CD14-positive monocyte (primary cell): Measurements from ENCODE around the gene HSPA12B. TPM values are rescaled to one million over a fixed set of nuclear protein-coding genes. Genes with fewer than 3 reads are reported as not detected.

Experiments
- DNase-seq, 3 donors: peaks; one replicate each; pipeline ENCODE4 v3.0.0-alpha.2; 2011 to 2022
- H2AFZ ChIP-seq: 2 replicates; pipeline ENCODE4 v1.6.0; 2012; ENCODE audit warnings: mild to moderate bottlenecking, low read depth, low read length, inconsistent platforms; ENCODE audit not compliant: insufficient read depth, poor library complexity, severe bottlenecking
- H3K27ac ChIP-seq, 2 donors: 1 replicate in 1 of 2; 2 replicates in 1 of 2; pipeline ENCODE4 v1.5.1; 2012 to 2013; ENCODE audit warnings: low read length in 2 of 2, control low read depth in 1 of 2, inconsistent platforms in 1 of 2, low read depth in 1 of 2, mild to moderate bottlenecking in 1 of 2
- H3K27me3 ChIP-seq, 2 donors: one replicate each; pipeline versions ENCODE4 v1.6.0 to v1.6.1; 2011 to 2013; ENCODE audit warnings: low read length in 2 of 2; ENCODE audit not compliant: control insufficient read depth in 2 of 2, insufficient read depth in 2 of 2
- H3K36me3 ChIP-seq, 2 donors: replicated peaks in 1 of 2; 1 replicate in 1 of 2; 2 replicates in 1 of 2; pipeline versions ENCODE4 v1.5.1 to v1.6.1; 2012 to 2013; ENCODE audit warnings: low read length in 2 of 2, control low read depth in 1 of 2, inconsistent platforms in 1 of 2, mild to moderate bottlenecking in 1 of 2; ENCODE audit not compliant: insufficient read depth in 2 of 2, control insufficient read depth in 1 of 2
- H3K4me1 ChIP-seq, 2 donors: 1 replicate in 1 of 2; 2 replicates in 1 of 2; pipeline versions ENCODE4 v1.5.1 to v1.6.1; 2012 to 2013; ENCODE audit warnings: low read length in 2 of 2, control low read depth in 1 of 2, inconsistent platforms in 1 of 2, mild to moderate bottlenecking in 1 of 2, moderate library complexity in 1 of 2; ENCODE audit not compliant: insufficient read depth in 2 of 2, control insufficient read depth in 1 of 2
- H3K4me2 ChIP-seq: replicated peaks from 2 replicates; pipeline ENCODE3; 2012; ENCODE audit warnings: low read length, moderate library complexity, mild to moderate bottlenecking; ENCODE audit not compliant: poor library complexity, severe bottlenecking; ENCODE audit errors: extremely low read depth
- H3K4me3 ChIP-seq, 3 experiments: fragments of 200-600 bp in 1 of 3; sonication (generic) in 1 of 3; replicated peaks in 1 of 3; 1 replicate in 2 of 3; 2 replicates in 1 of 3; pipeline ENCODE4 v1.5.1; 2011 to 2013; ENCODE audit warnings: low read length in 3 of 3, mild to moderate bottlenecking in 3 of 3, control low read depth in 2 of 3, low read depth in 2 of 3, inconsistent platforms in 1 of 3, moderate library complexity in 1 of 3
- H3K79me2 ChIP-seq: 2 replicates; pipeline ENCODE4 v1.6.0; 2012; ENCODE audit warnings: mild to moderate bottlenecking, control low read depth, inconsistent platforms, low read length, moderate library complexity; ENCODE audit not compliant: insufficient read depth
- H3K9ac ChIP-seq: 2 replicates; pipeline ENCODE4 v1.6.0; 2017; ENCODE audit warnings: low read length, mild to moderate bottlenecking; ENCODE audit not compliant: insufficient read depth, poor library complexity, severe bottlenecking
- H3K9me3 ChIP-seq, 2 donors: replicated peaks in 1 of 2; 1 replicate in 1 of 2; 2 replicates in 1 of 2; pipeline versions ENCODE4 v1.5.1 to v1.6.1; 2012 to 2013; ENCODE audit warnings: low read length in 2 of 2, control low read depth in 1 of 2; ENCODE audit not compliant: control insufficient read depth in 1 of 2, insufficient read depth in 1 of 2
- H4K20me1 ChIP-seq: 2 replicates; pipeline ENCODE4 v1.6.0; 2012; ENCODE audit warnings: mild to moderate bottlenecking, low read length, control low read depth, moderate library complexity; ENCODE audit not compliant: insufficient read depth
- H3K27ac Mint-ChIP-seq, 7 donors: one replicate each; pipeline ENCODE4 v1.8.0; 2020; ENCODE audit warnings: mild to moderate bottlenecking in 7 of 7, mixed read lengths in 7 of 7, moderate library complexity in 6 of 7, inconsistent platforms in 2 of 7
- H3K27me3 Mint-ChIP-seq, 3 donors: one replicate each; pipeline ENCODE4 v1.8.0; 2021 to 2022; ENCODE audit warnings: low read depth in 3 of 3, mild to moderate bottlenecking in 3 of 3, mixed read lengths in 3 of 3, moderate library complexity in 3 of 3, inconsistent platforms in 1 of 3
- H3K36me3 Mint-ChIP-seq, 2 donors: one replicate each; pipeline ENCODE4 v1.8.0; 2020; ENCODE audit warnings: mixed read lengths in 2 of 2, inconsistent platforms in 1 of 2, mild to moderate bottlenecking in 1 of 2
- H3K4me1 Mint-ChIP-seq: one replicate; pipeline ENCODE4 v1.8.0; 2020; ENCODE audit warnings: mild to moderate bottlenecking, mixed read lengths
- H3K4me3 Mint-ChIP-seq, 2 donors: one replicate each; pipeline ENCODE4 v1.8.0; 2020; ENCODE audit warnings: mild to moderate bottlenecking in 2 of 2, mixed read lengths in 2 of 2, moderate library complexity in 1 of 2
- H3K9me3 Mint-ChIP-seq, 7 donors: one replicate each; pipeline ENCODE4 v1.8.0; 2020 to 2022; ENCODE audit warnings: mixed read lengths in 7 of 7, mild to moderate bottlenecking in 6 of 7, moderate library complexity in 6 of 7, inconsistent platforms in 2 of 7
- CTCF ChIP-seq: fragments of 200-600 bp; IDR thresholded peaks from one replicate; pipeline ENCODE4 v1.8.0; 2022; ENCODE audit warnings: antibody characterized with exemption, mild to moderate bottlenecking
- WGBS: methylation state at CpG from one replicate; pipeline ENCODE4 v1.1.5; 2013; ENCODE audit warnings: missing lambda C conversion rate; ENCODE audit not compliant: insufficient coverage; 5-methylcytosine and 5-hydroxymethylcytosine counted together
- intact Hi-C, 2 donors: fragments of 100-400 bp; cut with micrococcal nuclease; formaldehyde crosslinking; loops; one replicate each; pipeline versions ENCODE4 v1.15.0 to v1.15.1; 2023
- polyA plus RNA-seq, 3 donors: library from polyadenylated mRNA; depleted of rRNA in 1 of 3; unstranded in 2 of 3; stranded (reverse) in 1 of 3; fragments of 300-500 nt in 2 of 3; fragments of >200 nt in 1 of 3; fragmentation: Illumina TruSeq in 2 of 3; gene quantifications; 1 replicate in 2 of 3; 2 replicates in 1 of 3; pipeline ENCODE4 v1.2.3, GENCODE V29; 2012 to 2021

HSPA12B gene
- polyA plus RNA-seq, 3 donors, result not detected

GRCh38 chr20:3720626-3721025, 11.9 kb upstream of the HSPA12B start:
- Histone ChIP-seq H2AFZ (no peak overlapping the region), H4K20me1 (no peaks in the 10 kb centered on the region), H3K4me3 (no peak overlapping the region), H3K4me1 (no peaks in the 10 kb centered on the region), H3K36me3 (no peaks in the 10 kb centered on the region), H3K9me3 (no peaks in the 10 kb centered on the region), H3K4me2 (no peak overlapping the region), H3K79me2 (no peaks in the 10 kb centered on the region), H3K27ac (no peak overlapping the region), H3K27me3 (no peaks in the 10 kb centered on the region), H3K9ac (no peak overlapping the region)
- Mint-ChIP-seq H3K27ac (no peak overlapping the region), H3K27me3 (peaks cover 0 to 9% (median 9%) of the 10 kb centered on the region in 3 donors), H3K4me1 (peaks cover 8% of the 10 kb centered on the region), H3K4me3 (no peak overlapping the region), H3K9me3 (peaks cover 0 to 2% (median 0%) of the 10 kb centered on the region in 7 donors), H3K36me3 (no peaks in the 10 kb centered on the region)
- no peak for DNase-seq
- 100% methylated on average over 1 of the region's 6 CpGs for WGBS
- no peak for TF ChIP-seq CTCF
- intact Hi-C loops, result no loop called here

- Mint-ChIP-seq H3K4me1 (peaks cover 8% of the 10 kb centered on the region), H3K9me3 (peaks cover 0 to 2% (median 0%) of the 10 kb centered on the region in 7 donors), H3K27ac (no peak overlapping the region), H3K36me3 (no peaks in the 10 kb centered on the region), H3K4me3 (no peak overlapping the region), H3K27me3 (peaks cover 0 to 16% (median 11%) of the 10 kb centered on the region in 3 donors)
- H3K4me2 ChIP-seq, result no peak overlapping the region
- H3K9ac ChIP-seq, result no peak overlapping the region
- H3K9me3 ChIP-seq, result no peaks in the 10 kb centered on the region
- H3K36me3 ChIP-seq, result no peaks in the 10 kb centered on the region
- no peaks in the 10 kb centered on the region for H3K79me2 ChIP-seq
- DNase-seq, result no peak
- H3K4me3 ChIP-seq, result no peak overlapping the region
- H3K27me3 ChIP-seq, result peaks cover 0 to under 1% of the 10 kb centered on the region in 2 donors
- no peak overlapping the region for H2AFZ ChIP-seq
- no peak overlapping the region for H3K27ac ChIP-seq
- H3K4me1 ChIP-seq, result no peaks in the 10 kb centered on the region
- intact Hi-C loops, result no loop called here
- no peaks in the 10 kb centered on the region for H4K20me1 ChIP-seq
- no peak for TF ChIP-seq CTCF
- WGBS, result no CpG with 5 or more reads among the region's 4 CpGs
These were observed 10.6 kb upstream of the HSPA12B start for GRCh38 chr20:3721912-3722311.
